B cell (primary cell): ENCODE data around the gene NUP62. TPM values are rescaled to one million over a fixed set of nuclear protein-coding genes. Genes with fewer than 3 reads are reported as not detected.

ENCODE experiments used
- ATAC-seq: fragments of 200-7000 bp; cut with Tn5 transposase; one replicate; pipeline ENCODE4 v1.10.0; 2021; ENCODE audit warnings: low read depth, mild to moderate bottlenecking, moderate number of reproducible peaks, moderate library complexity
- CTCF ChIA-PET: fragments of 350-600 bp; sonication (Branson Sonifier 250); formaldehyde crosslinking; loops from one replicate; lab custom pipeline; 2021; ENCODE audit warnings: antibody characterized with exemption, inconsistent platforms; lab: Charles Lee
- POLR2A ChIA-PET: fragments of 350-600 bp; sonication (Branson Sonifier 250); formaldehyde crosslinking; loops from one replicate; lab custom pipeline; 2021; ENCODE audit warnings: antibody characterized with exemption; lab: Charles Lee
- DNase-seq: peaks from one replicate; pipeline ENCODE4 v3.0.0; 2013
- H2AFZ ChIP-seq: 2 replicates; pipeline ENCODE4 v1.6.1; 2012; ENCODE audit warnings: mild to moderate bottlenecking, low read depth, low read length; ENCODE audit not compliant: insufficient read depth, poor library complexity, severe bottlenecking
- H3K27ac ChIP-seq, 2 donors: 1 replicate in 1 of 2; 2 replicates in 1 of 2; pipeline ENCODE4 v1.5.1; 2012 to 2013; ENCODE audit warnings: low read length in 2 of 2, mild to moderate bottlenecking in 2 of 2, moderate library complexity in 1 of 2
- H3K27me3 ChIP-seq, 4 experiments: fragments of 200-600 bp in 1 of 4; sonication (generic) in 1 of 4; replicated peaks in 1 of 4; 1 replicate in 2 of 4; 2 replicates in 2 of 4; pipeline versions ENCODE4 v1.6.1 to v1.7.0; 2013 to 2016; ENCODE audit warnings: low read length in 3 of 4, mild to moderate bottlenecking in 2 of 4, mixed read lengths in 1 of 4, moderate library complexity in 1 of 4; ENCODE audit not compliant: insufficient read depth in 4 of 4, control insufficient read depth in 3 of 4; ENCODE audit errors: control extremely low read depth in 1 of 4
- H3K36me3 ChIP-seq, 2 experiments: replicated peaks in 1 of 2; 1 replicate in 1 of 2; 2 replicates in 1 of 2; pipeline versions ENCODE4 v1.6.1 to v1.7.1; 2013; ENCODE audit warnings: low read length in 1 of 2; ENCODE audit not compliant: insufficient read depth in 2 of 2, control insufficient read depth in 1 of 2; ENCODE audit errors: control extremely low read depth in 1 of 2, extremely low read depth in 1 of 2
- H3K4me1 ChIP-seq, 2 donors: fragments of 200-600 bp in 1 of 2; sonication (generic) in 1 of 2; 1 replicate in 1 of 2; 2 replicates in 1 of 2; pipeline versions ENCODE4 v1.5.1 to v1.6.1; 2013 to 2017; ENCODE audit warnings: low read length in 2 of 2; ENCODE audit not compliant: control insufficient read depth in 2 of 2, insufficient read depth in 2 of 2
- H3K4me2 ChIP-seq: replicated peaks from 2 replicates; pipeline ENCODE3; 2012; ENCODE audit warnings: mild to moderate bottlenecking, low read depth, low read length; ENCODE audit not compliant: poor library complexity, severe bottlenecking
- H3K4me3 ChIP-seq, 5 experiments: fragments of 200-600 bp in 1 of 5; sonication (generic) in 1 of 5; 1 replicate in 3 of 5; 2 replicates in 2 of 5; pipeline versions ENCODE4 v1.5.1 to v1.7.0; 2011 to 2016; ENCODE audit warnings: low read length in 4 of 5, mild to moderate bottlenecking in 4 of 5, low read depth in 2 of 5, control low read depth in 1 of 5, moderate library complexity in 1 of 5; ENCODE audit not compliant: insufficient read depth in 1 of 5; ENCODE audit errors: control extremely low read depth in 1 of 5, extremely low read depth in 1 of 5
- H3K79me2 ChIP-seq: fragments of 200-600 bp; sonication (generic); one replicate; pipeline ENCODE4 v1.6.0; 2016; ENCODE audit warnings: low read length; ENCODE audit not compliant: control insufficient read depth, insufficient read depth
- H3K9ac ChIP-seq: fragments of 200-600 bp; sonication (generic); 2 replicates; pipeline ENCODE4 v1.6.1; 2017; ENCODE audit warnings: mild to moderate bottlenecking, low read length, moderate library complexity
- H3K9me3 ChIP-seq, 3 donors: one replicate each; pipeline versions ENCODE4 v1.6.1 to v1.7.1; 2013; ENCODE audit warnings: low read length in 2 of 3; ENCODE audit not compliant: control insufficient read depth in 2 of 3, insufficient read depth in 1 of 3; ENCODE audit errors: control extremely low read depth in 1 of 3
- H4K20me1 ChIP-seq: 2 replicates; pipeline ENCODE4 v1.6.0; 2012; ENCODE audit warnings: mild to moderate bottlenecking, low read length; ENCODE audit not compliant: insufficient read depth, control insufficient read depth, poor library complexity, severe bottlenecking
- H3K27ac Mint-ChIP-seq: one replicate; pipeline ENCODE4 v1.8.0; 2021; ENCODE audit warnings: mixed read lengths
- H3K27me3 Mint-ChIP-seq: one replicate; pipeline ENCODE4 v1.8.0; 2021; ENCODE audit warnings: mixed read lengths
- H3K4me1 Mint-ChIP-seq: one replicate; pipeline ENCODE4 v1.8.0; 2021; ENCODE audit warnings: mixed read lengths
- H3K4me3 Mint-ChIP-seq: one replicate; pipeline ENCODE4 v1.8.0; 2021; ENCODE audit warnings: mixed read lengths
- H3K9me3 Mint-ChIP-seq: one replicate; pipeline ENCODE4 v1.8.0; 2022; ENCODE audit warnings: mixed read lengths; ENCODE audit not compliant: insufficient read depth
- CTCF ChIP-seq: fragments of 200-600 bp; IDR thresholded peaks from one replicate; pipeline ENCODE4 v1.8.0; 2022; ENCODE audit warnings: antibody characterized with exemption, mild to moderate bottlenecking
- EZH2 ChIP-seq: IDR thresholded peaks from 2 replicates; pipeline ENCODE4 v1.6.1; 2012; ENCODE audit warnings: borderline replicate concordance, low read depth, mild to moderate bottlenecking, moderate library complexity, low read length; ENCODE audit not compliant: insufficient read depth, poor library complexity, severe bottlenecking
- WGBS: methylation state at CpG from one replicate; pipeline ENCODE4 v1.1.5; 2013; ENCODE audit warnings: missing lambda C conversion rate; ENCODE audit not compliant: insufficient coverage; 5-methylcytosine and 5-hydroxymethylcytosine counted together
- intact Hi-C: fragments of 100-400 bp; cut with micrococcal nuclease; formaldehyde crosslinking; loops from one replicate; pipeline ENCODE4 v1.10.0; 2022
- polyA plus RNA-seq: library from polyadenylated mRNA; depleted of rRNA; stranded (reverse); fragments of >200 nt; gene quantifications from 2 replicates; pipeline ENCODE4 v1.2.3, GENCODE V29; 2012
- total RNA-seq, 2 donors: library from RNA; stranded (reverse); fragments of 120-200 nt in 1 of 2; gene quantifications; 1 replicate in 1 of 2; 2 replicates in 1 of 2; pipeline versions ENCODE4 v1.2.3 to v1.2.4, GENCODE V29; 2013 to 2022

Gene NUP62
- total and polyA plus RNA-seq, 2 donors (not counting 1 experiment from before 2014, with no cell fraction given) = 25.2 to 75.7 TPM

GRCh38 chr19:49863935-49864320, 65.4 kb downstream of the NUP62 start:
- no peak overlapping the region for H3K9ac ChIP-seq
- CTCF ChIA-PET = interaction anchor here (0.6 kb wide), 1 partner anchor 419 kb away, joined by 4 read pairs; no protein-coding TSS in a partner anchor
- ATAC-seq = no peak
- no peaks in the 10 kb centered on the region for H3K27me3 Mint-ChIP-seq
- no peaks in the 10 kb centered on the region for H3K27me3 ChIP-seq
- H4K20me1 ChIP-seq = peaks cover 63% of the 10 kb centered on the region
- peaks cover 0 to 50% of the 10 kb centered on the region in 2 experiments for H3K36me3 ChIP-seq
- peaks cover 40% of the 10 kb centered on the region for H3K4me1 Mint-ChIP-seq
- H3K4me3 ChIP-seq = no peak overlapping the region
- no peaks in the 10 kb centered on the region for H3K9me3 Mint-ChIP-seq
- no peak overlapping the region for H3K27ac ChIP-seq
- H3K79me2 ChIP-seq = peaks cover 45% of the 10 kb centered on the region
- H2AFZ ChIP-seq = no peak overlapping the region
- intact Hi-C loops = no loop called here
- no peak overlapping the region for H3K4me3 Mint-ChIP-seq
- H3K4me1 ChIP-seq = peaks cover 18 to 35% of the 10 kb centered on the region in 2 donors
- no peak overlapping the region for H3K27ac Mint-ChIP-seq
- no peak for TF ChIP-seq CTCF
- no peak for TF ChIP-seq EZH2
- H3K4me2 ChIP-seq = no peak overlapping the region
- 97% methylated on average over 17 of the region's 17 CpGs for WGBS
- POLR2A ChIA-PET = interaction anchor here (1.0 to 1.5 kb wide), 2 partner anchors 13 to 54 kb away, joined by 4 to 10 read pairs; partner anchors contain the start of gene PTOV1
- H3K9me3 ChIP-seq = peaks cover 0 to 17% (median 0%) of the 10 kb centered on the region in 3 donors
- DNase-seq = no peak

- no peak overlapping the region for H3K4me3 Mint-ChIP-seq
- CTCF ChIA-PET = interaction anchor here (0.6 to 0.9 kb wide), 3 partner anchors 12 to 419 kb away, joined by 3 to 4 read pairs (median 3); no protein-coding TSS in a partner anchor
- Histone ChIP-seq H2AFZ (no peak overlapping the region), H3K9ac (no peak overlapping the region), H3K27me3 (no peaks in the 10 kb centered on the region), H3K4me1 (peaks cover 12 to 29% of the 10 kb centered on the region in 2 donors), H3K4me2 (no peak overlapping the region), H3K9me3 (peaks cover 0 to 11% (median 0%) of the 10 kb centered on the region in 3 donors), H3K27ac (no peak overlapping the region), H4K20me1 (peaks cover 69% of the 10 kb centered on the region), H3K36me3 (peaks cover 0 to 54% of the 10 kb centered on the region in 2 experiments), H3K4me3 (no peak overlapping the region), H3K79me2 (peaks cover 45% of the 10 kb centered on the region)
- peaks cover 39% of the 10 kb centered on the region for H3K4me1 Mint-ChIP-seq
- H3K27me3 Mint-ChIP-seq = no peaks in the 10 kb centered on the region
- TF ChIP-seq EZH2 = no peak
- no peak for TF ChIP-seq CTCF
- H3K9me3 Mint-ChIP-seq = no peaks in the 10 kb centered on the region
- intact Hi-C loops = no loop called here
- DNase-seq = no peak
- peak overlapping the region; percentile 47 for H3K27ac Mint-ChIP-seq
- WGBS = 96% methylated on average over 19 of the region's 24 CpGs
- ATAC-seq = no peak
- POLR2A ChIA-PET = interaction anchor here (1.0 to 1.5 kb wide), 2 partner anchors 13 to 53 kb away, joined by 4 to 10 read pairs; partner anchors contain the start of gene PTOV1
These were observed 65.9 kb downstream of the NUP62 start for GRCh38 chr19:49863254-49863934.
